VCaP (cell line): ENCODE data around the gene RERE.

ENCODE experiments used
- H3K27ac ChIP-seq: fragments of 450-650 bp; 2 replicates; pipeline ENCODE4 v1.5.1; 2017
- CTCF ChIP-seq: fragments of 450-650 bp; conservative IDR thresholded peaks from 2 replicates; pipeline ENCODE4 v1.5.1; 2017; ENCODE audit warnings: mild to moderate bottlenecking, moderate library complexity

Gene RERE

DNA sequence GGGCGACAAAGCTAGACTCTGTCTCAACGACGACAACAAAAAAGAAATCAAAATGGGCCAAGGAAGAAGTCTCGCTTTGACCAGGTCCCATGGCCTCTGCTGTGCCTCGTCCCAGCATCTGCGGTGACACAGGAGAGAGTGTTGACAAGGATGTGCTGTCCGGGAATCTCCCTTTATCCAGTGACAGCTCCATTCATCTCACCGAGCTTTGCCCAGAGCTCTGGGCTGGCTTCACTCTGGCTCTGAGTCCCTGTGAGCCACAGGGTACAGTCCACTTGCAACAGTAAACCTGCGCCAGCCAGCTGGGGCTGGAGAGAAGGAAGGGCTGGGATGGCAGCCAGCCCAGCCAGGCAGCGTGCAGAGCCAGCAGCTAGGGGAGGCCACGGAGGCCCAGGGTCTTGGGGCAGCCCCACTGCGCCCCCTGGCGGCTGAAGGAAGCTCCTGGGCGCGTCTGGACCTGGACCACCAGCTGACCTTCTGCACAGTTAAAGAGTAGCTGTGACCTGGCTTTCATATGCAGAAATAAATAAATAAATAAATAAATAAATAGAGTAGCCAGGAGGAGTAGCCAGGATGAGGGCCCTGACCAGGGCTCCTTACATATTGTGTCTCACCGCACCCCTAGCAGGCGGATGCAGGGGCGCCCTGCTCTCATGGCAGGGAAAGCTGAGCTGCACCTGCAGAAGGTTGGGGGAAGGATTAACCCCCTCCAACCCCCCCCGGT lies 31.4 kb upstream of the RERE start:
- TF ChIP-seq CTCF, result peak; percentile 94
- peak overlapping the region; percentile 64 for H3K27ac ChIP-seq

- TF ChIP-seq CTCF, result no peak
- H3K27ac ChIP-seq, result peak overlapping the region; percentile 64
Measured at GRCh38 chr1:8847990-8848389, 30.6 kb upstream of the RERE start.

DNA sequence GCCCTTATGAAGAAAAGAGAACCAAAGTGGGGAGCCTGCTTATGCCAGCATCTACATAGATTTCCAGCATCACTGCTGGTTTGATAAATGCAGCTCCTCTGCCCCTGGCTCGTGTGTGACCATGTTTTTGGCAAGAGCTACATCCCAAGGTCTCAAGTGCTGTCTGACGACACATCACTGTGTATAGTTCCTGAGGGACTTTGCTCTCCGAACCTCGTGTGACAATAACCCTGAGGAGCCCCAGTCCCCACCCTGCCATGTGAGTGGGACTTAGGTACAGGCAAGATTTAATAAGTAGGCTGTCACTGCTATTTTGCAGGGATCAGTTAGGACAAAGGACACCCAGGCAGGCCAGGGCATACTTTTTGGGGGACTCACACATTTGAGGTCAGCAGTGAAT lies 28.8 kb upstream of the RERE start:
- TF ChIP-seq CTCF, result no peak

DNA sequence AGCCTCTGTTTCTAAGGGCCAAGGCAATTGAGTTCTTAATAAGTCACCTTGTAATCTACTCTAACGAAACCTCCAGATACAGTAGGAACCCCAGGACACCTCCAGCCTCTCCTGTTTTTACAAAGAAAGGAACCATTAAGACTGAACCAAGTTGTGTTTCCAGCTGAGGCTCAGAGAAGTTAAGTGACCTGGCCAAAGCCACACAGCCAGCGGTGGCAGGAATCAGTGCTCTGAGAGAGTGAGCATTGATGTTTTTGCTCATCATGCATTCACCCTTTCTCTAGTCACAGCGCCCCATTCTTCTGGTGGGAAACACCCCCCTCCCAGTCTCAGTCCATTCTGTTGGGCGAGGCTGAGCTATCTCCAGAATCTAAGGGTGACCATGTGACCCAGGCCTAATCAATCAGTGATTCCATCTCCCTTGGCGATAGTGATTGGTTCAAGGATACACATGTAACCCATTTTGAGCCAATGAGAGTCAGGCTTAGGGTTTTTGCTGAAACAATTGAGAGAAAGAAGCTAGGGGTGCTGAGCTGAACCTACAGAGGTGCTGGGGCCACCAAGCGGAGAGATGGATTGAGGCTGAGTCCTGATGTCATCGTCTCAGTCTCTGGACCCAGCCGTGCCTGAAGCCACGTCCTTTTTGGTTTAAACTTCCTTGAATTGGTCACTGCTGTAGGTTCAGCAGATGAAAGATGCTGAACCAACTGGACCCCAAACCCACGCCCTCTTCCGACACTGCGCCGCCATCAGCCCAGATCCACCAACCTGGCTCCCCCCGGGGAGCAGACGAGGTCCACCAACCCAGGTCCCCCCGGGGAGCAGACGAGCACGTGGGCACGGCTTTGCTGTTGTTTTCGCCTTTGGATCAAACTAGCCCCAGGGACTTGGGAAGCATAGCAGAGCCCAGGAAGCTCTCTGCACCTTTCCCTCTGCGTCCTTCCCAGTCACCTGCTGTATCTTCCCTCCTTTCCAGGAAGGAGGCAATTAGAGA lies 28.0 kb upstream of the RERE start:
- no peak for TF ChIP-seq CTCF
- no peak overlapping the region for H3K27ac ChIP-seq

More for the DNA sequence above, 28.8 kb upstream of the RERE start:
- no peak overlapping the region for H3K27ac ChIP-seq

DNA sequence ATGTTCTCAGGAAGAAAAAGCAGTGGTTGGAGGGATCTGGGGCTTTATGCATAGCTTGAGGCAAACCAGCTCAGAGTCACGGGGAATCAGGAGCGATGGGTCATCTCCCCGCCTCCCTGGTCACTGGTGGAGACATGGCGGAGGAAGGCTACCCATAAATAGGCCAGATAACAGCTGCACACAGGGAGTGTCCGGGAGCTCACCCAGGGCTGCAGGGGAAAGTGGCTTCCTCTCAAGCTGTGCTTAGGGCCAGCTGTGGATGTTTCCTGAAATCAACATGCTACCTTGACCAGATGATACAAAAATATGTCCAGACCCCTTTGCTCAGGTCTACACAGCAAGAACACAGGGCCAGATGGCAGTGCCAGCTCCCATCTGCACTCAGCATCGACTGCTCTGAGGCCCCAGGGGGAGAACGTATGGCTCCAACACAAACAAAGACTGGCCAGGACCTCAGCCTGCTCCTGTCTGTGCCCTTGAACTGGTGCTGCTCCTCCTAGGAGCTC lies 27.1 kb upstream of the RERE start:
- no peak for TF ChIP-seq CTCF

GRCh38 chr1:8841395-8841794 lies 24.0 kb upstream of the RERE start:
- TF ChIP-seq CTCF, result no peak
- no peak overlapping the region for H3K27ac ChIP-seq

More for the DNA sequence above, 27.1 kb upstream of the RERE start:
- H3K27ac ChIP-seq, result no peak overlapping the region

- H3K27ac ChIP-seq, result no peak overlapping the region
- TF ChIP-seq CTCF, result no peak
Measured at GRCh38 chr1:8839990-8840389, 22.6 kb upstream of the RERE start.
